Peyer's patch (tissue), 4 donors: Measurements from ENCODE around the gene PLD5.

Source experiments
- CTCF ChIP-seq, 6 experiments: fragments of 450-650 bp in 4 of 6; fragments of 200-600 bp in 2 of 6; sonication (generic) in 1 of 6; IDR thresholded peaks; one replicate each; pipeline ENCODE4 v1.5.1; 2017 to 2019; ENCODE audit warnings: antibody characterized with exemption in 6 of 6, mild to moderate bottlenecking in 3 of 6, moderate library complexity in 1 of 6
- POLR2A ChIP-seq, 2 donors: fragments of 450-650 bp; IDR thresholded peaks; one replicate each; pipeline ENCODE4 v1.5.1; 2017; ENCODE audit warnings: antibody characterized with exemption in 2 of 2, mild to moderate bottlenecking in 2 of 2, moderate library complexity in 2 of 2

GRCh38 chr1:242454262-242455051 is 70.0 kb downstream of the PLD5 start:
- TF ChIP-seq CTCF (IDR thresholded peaks at IDR 0.05): peak in 4 of 6 experiments; percentile 29 to 53 (median 33)
- TF ChIP-seq POLR2A (IDR thresholded peaks at IDR 0.05): no peak
